Thyroid gland (tissue), 4 donors: Measurements from ENCODE around the gene THAP7.

Experiments used
- CTCF ChIP-seq, 6 experiments: fragments of 200-600 bp in 3 of 6; fragments of 450-650 bp in 3 of 6; sonication (generic) in 3 of 6; IDR thresholded peaks; one replicate each; pipeline ENCODE4 v1.5.1; 2016 to 2019; ENCODE audit warnings: antibody characterized with exemption in 6 of 6, mild to moderate bottlenecking in 2 of 6, inconsistent platforms in 1 of 6, moderate library complexity in 1 of 6
- POLR2A ChIP-seq, 2 donors: fragments of 450-650 bp; IDR thresholded peaks; one replicate each; pipeline ENCODE4 v1.6.1; 2017; ENCODE audit warnings: antibody characterized with exemption in 2 of 2, mild to moderate bottlenecking in 2 of 2, moderate library complexity in 1 of 2

- TF ChIP-seq CTCF (IDR thresholded peaks at IDR 0.05) (no peak), POLR2A (IDR thresholded peaks at IDR 0.05) (no peak)
These were observed 21.2 kb upstream of the THAP7 start for GRCh38 chr22:21022955-21023614.
